Nephron progenitor cell (in vitro differentiated cells): ENCODE data around the gene PRKG1.

Source experiments
- DNase-seq: peaks from one replicate; pipeline ENCODE4 v3.0.0; 2021
- H3K27ac Mint-ChIP-seq: 2 replicates; pipeline ENCODE4 v1.8.0; 2021; ENCODE audit warnings: mild to moderate bottlenecking, moderate library complexity, mixed read lengths
- H3K27me3 Mint-ChIP-seq: 2 replicates; pipeline ENCODE4 v1.8.0; 2021; ENCODE audit warnings: mild to moderate bottlenecking, low read depth, mixed read lengths; ENCODE audit not compliant: poor library complexity
- H3K36me3 Mint-ChIP-seq: 2 replicates; pipeline ENCODE4 v1.8.0; 2021; ENCODE audit warnings: low read depth, mixed read lengths
- H3K4me1 Mint-ChIP-seq: 2 replicates; pipeline ENCODE4 v1.8.0; 2021; ENCODE audit warnings: mixed read lengths
- H3K4me3 Mint-ChIP-seq: 2 replicates; pipeline ENCODE4 v1.8.0; 2021; ENCODE audit warnings: mild to moderate bottlenecking, moderate library complexity, mixed read lengths
- H3K9me3 Mint-ChIP-seq: 2 replicates; pipeline ENCODE4 v1.8.0; 2021; ENCODE audit warnings: mild to moderate bottlenecking, moderate library complexity, mixed read lengths
- TF ChIP-seq, protein P1 (sequence below): fragments of 200-600 bp; sonication (generic); IDR thresholded peaks from 2 replicates; pipeline ENCODE4 v1.5.0; 2021; ENCODE audit warnings: antibody characterized with exemption

PRKG1 gene

GRCh38 chr10:52300599-52301277, 1226.5 kb downstream of the PRKG1 start:
- peaks cover 13% of the 10 kb centered on the region for H3K36me3 Mint-ChIP-seq
- no peak overlapping the region for H3K4me3 Mint-ChIP-seq
- TF ChIP-seq, protein P1, sequence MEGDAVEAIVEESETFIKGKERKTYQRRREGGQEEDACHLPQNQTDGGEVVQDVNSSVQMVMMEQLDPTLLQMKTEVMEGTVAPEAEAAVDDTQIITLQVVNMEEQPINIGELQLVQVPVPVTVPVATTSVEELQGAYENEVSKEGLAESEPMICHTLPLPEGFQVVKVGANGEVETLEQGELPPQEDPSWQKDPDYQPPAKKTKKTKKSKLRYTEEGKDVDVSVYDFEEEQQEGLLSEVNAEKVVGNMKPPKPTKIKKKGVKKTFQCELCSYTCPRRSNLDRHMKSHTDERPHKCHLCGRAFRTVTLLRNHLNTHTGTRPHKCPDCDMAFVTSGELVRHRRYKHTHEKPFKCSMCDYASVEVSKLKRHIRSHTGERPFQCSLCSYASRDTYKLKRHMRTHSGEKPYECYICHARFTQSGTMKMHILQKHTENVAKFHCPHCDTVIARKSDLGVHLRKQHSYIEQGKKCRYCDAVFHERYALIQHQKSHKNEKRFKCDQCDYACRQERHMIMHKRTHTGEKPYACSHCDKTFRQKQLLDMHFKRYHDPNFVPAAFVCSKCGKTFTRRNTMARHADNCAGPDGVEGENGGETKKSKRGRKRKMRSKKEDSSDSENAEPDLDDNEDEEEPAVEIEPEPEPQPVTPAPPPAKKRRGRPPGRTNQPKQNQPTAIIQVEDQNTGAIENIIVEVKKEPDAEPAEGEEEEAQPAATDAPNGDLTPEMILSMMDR, result no peak
- H3K4me1 Mint-ChIP-seq, result peaks cover 19% of the 10 kb centered on the region
- no peaks in the 10 kb centered on the region for H3K27me3 Mint-ChIP-seq
- H3K27ac Mint-ChIP-seq, result peak overlapping the region; percentile 84
- peaks cover 20% of the 10 kb centered on the region for H3K9me3 Mint-ChIP-seq
- no peak for DNase-seq

DNA sequence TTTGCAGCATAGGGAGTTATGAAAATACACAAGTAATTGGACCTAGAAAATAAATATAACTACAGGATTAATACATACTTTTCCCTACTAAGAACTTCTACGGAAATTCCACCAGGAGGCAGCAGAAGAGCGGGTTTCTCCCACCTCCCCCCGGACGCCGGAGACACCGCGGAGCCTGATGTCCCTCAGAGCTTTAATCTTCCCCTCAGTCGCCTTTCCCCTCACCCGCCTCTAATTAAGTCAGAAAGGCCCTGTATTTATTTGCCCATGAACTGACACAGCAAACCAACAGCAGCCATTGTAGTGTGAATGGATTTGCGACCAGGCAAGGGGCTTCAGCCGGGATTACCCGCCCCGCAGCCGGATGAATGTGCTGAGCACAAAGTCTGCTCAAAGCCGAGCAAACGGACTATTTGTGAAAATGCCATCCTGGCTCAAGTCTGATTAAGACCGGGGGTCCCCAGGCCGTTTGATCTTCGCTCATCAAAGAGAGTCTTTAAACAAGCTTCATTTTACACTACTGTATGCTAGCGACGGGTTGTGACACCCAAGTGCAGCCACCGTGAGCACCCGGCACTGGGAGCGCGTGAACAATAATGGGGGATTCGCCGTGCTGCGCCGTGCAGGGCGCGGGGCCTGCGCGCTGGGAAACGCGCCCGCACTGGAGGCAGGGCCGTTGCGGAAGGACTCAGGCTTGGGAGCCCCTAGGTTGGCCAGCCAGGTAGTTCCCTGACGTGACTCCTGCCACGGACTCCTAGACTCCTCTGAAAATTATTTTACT, 1234.2 kb downstream of the PRKG1 start:
- TF ChIP-seq, protein P1, result peak; percentile 90
- Mint-ChIP-seq H3K27ac (peak overlapping the region; percentile 98), H3K27me3 (no peaks in the 10 kb centered on the region), H3K36me3 (peaks cover 9% of the 10 kb centered on the region), H3K4me3 (peak overlapping the region; percentile 91), H3K9me3 (peaks cover 8% of the 10 kb centered on the region), H3K4me1 (peaks cover 61% of the 10 kb centered on the region)
- peak; percentile 74 for DNase-seq

DNA sequence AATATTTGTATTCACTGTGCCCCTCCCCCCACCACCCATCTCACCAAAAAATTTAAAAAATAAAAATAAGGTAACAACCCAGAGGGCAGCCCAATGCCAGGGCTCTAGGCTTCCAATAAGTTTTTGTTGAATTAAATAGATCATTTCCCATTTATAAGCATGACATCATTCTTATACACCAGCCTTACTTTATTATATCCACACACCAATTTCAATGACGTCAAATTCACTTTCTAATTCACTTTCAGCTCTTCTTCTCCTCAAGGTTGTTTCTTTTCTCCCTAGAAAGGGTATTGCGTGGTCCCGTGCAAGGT, 1238.6 kb downstream of the PRKG1 start:
- Mint-ChIP-seq H3K4me1 (peaks cover 85% of the 10 kb centered on the region), H3K36me3 (no peaks in the 10 kb centered on the region), H3K4me3 (peak overlapping the region; percentile 99), H3K9me3 (no peaks in the 10 kb centered on the region), H3K27ac (peak overlapping the region; percentile 96), H3K27me3 (no peaks in the 10 kb centered on the region)
- DNase-seq, result no peak
- TF ChIP-seq, protein P1, result no peak

DNA sequence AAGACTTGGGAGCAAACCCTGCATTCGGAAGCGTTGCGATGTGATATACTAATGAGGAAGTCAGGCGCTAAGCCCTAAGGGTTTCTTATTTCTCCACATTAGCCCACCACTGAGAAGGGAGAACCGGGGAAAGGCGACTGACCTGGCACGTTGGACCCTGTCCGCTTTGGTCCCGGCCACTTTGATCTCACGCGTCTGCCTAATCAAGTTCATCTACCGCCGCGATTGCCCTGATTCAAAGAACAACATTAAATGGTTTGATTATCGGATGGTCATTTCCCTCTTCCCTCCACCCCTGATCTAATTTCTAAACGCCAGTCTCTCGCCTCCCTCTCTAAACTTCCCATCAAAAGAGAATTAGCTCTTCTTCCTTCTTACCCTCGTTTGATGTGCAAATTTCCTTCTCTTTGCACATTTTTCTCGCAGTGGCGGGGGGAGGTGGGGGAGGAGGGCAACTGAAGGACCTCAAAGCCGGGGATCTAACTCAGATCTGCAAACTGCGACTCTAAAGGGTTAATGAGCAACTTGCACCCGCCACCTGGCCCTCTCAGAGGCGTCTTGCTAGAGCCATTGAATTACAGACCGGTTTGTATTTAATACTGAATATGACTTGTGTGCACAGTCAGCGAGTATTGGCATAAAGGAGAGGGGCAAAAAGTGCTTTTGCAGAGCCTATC, 1239.1 kb downstream of the PRKG1 start:
- H3K36me3 Mint-ChIP-seq, result no peaks in the 10 kb centered on the region
- TF ChIP-seq, protein P1, result no peak
- no peaks in the 10 kb centered on the region for H3K9me3 Mint-ChIP-seq
- H3K27me3 Mint-ChIP-seq, result no peaks in the 10 kb centered on the region
- H3K4me3 Mint-ChIP-seq, result peak overlapping the region; percentile 99
- peak overlapping the region; percentile 96 for H3K27ac Mint-ChIP-seq
- H3K4me1 Mint-ChIP-seq, result peaks cover 85% of the 10 kb centered on the region
- DNase-seq, result peak; percentile 35

- peak within 1 kb of the TSS; percentile 96 for H3K27ac Mint-ChIP-seq
- peak; percentile 83 for DNase-seq
- TF ChIP-seq, protein P1, result peak; percentile 90
- peaks cover 84% of the 10 kb centered on the region for H3K4me1 Mint-ChIP-seq
- H3K4me3 Mint-ChIP-seq, result peak within 1 kb of the TSS; percentile 99
- H3K36me3 Mint-ChIP-seq, result no peaks in the 10 kb centered on the region
- H3K27me3 Mint-ChIP-seq, result no peaks in the 10 kb centered on the region
- H3K9me3 Mint-ChIP-seq, result no peaks in the 10 kb centered on the region
These were observed 1239.9 kb downstream of the PRKG1 start, which contains the start of gene DKK1 for GRCh38 chr10:52313933-52314821. TSS of gene DKK1 (plus strand) at chr10:52314281. CDS start at chr10:52314435, 154 bp downstream.
